Activated CD4-positive, alpha-beta T cell treated with anti-CD3 and anti-CD28 coated beads for 4 hours (primary cell): ENCODE data around the gene KLHDC8B.

Source experiments
- DNase-seq, 2 donors: peaks; one replicate each; pipeline ENCODE4 v3.0.0-alpha.2; 2020

KLHDC8B gene

DNA sequence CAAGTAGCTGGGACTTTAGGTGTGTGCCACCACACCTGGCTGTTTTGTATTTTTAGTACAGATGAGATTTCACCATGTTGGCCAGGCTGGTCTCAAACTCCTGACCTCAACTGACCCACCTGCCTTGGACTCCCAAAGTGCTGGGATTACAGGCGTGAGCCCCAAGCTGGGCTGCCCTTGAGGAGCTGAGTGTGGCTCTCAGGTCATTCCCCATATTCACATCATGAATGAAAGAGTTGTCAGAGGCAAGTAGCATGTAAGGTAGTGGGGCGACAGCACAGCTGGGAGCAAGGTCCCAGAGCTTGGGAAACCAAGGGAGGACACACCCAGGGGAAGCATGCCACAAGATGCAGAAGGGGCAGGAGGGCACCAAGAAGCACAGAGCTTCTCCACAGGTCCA is 10.2 kb upstream of the KLHDC8B start:
- DNase-seq, result no peak

DNA sequence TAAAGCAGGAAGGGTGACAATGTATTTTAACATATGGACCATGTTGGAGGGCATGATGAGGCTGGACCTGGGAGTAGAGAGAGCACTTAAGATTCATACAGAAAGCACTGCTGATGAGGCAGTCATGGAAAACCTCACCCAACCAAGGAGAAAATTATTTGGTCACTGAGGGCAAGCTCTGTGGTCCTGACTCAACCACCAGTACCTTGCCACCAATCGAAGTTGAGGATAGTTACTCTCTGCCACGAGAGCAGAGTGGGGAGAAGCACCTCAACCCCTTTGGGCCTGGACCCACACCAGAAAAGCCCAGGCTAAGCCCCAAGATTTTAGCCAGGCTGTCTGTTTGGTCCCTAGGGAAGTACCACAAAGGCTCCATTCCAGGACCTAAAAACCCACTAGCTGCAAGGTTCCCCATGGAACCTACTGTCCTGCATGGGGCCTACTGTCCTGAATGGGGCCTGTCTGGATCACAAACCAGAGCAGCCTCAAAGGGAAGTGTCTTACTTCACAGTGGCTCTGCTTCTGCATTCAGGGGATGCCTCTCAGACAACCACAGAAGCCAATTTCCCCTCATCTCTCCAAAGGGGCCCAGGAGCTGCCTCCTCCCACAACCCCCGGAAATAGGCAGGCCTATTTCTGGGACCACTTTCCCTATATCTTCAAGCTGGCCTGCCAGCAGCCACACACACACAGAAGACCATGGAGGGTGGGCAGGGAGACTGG is 9.4 kb upstream of the KLHDC8B start:
- no peak for DNase-seq

DNA sequence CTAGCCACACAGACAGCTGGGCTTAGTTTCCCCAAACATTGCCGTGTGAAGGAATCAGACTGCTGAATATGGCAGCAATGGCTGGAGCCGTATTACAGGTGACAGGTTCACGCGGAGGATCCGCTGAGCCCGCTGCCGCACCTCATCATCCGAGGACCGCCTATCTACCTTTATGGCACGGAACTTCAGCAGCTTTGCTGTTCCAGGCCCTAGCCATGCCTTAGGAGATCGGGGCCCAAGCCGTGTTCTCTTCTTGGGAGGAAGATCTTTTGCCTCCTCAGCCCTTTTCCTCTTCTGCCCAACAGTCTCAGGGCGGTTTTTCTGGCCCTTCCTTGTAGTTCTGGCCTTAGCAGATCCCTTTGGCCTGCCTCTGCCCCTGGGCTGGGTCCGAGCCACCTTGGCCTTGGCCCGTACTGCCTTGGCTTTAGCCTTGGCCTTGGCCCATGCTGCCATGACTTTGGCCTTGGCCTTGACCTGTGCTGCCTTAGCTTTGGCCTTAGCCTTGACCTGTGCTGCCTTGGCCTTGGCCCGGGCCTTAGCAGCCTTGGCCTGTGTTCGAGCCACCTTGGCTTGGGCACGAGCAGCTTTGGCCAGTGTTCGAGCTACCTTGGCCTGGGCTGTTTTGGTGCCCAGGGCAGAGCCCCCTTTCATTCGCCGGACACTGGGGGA is 8.5 kb upstream of the KLHDC8B start:
- no peak for DNase-seq

DNA sequence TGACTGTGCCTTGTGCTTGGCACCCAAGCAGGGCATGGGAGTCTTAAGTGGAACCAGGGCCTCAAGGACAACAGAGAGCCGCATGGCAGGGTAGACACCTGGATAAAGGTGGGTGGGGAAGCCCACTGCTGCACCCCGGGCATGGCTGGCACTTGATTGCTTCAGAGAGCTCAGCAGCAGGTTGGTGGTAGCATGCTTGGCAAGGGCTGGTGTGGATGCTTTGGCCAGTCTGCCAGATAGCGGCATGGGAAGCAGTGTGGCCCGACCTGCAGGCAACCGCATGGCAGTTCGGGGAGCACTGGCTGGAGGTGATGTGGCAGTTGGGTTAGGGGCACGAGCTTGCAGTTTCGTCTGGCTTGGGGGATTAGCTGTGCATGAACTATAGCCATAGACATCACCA is 7.8 kb upstream of the KLHDC8B start:
- no peak for DNase-seq

DNA sequence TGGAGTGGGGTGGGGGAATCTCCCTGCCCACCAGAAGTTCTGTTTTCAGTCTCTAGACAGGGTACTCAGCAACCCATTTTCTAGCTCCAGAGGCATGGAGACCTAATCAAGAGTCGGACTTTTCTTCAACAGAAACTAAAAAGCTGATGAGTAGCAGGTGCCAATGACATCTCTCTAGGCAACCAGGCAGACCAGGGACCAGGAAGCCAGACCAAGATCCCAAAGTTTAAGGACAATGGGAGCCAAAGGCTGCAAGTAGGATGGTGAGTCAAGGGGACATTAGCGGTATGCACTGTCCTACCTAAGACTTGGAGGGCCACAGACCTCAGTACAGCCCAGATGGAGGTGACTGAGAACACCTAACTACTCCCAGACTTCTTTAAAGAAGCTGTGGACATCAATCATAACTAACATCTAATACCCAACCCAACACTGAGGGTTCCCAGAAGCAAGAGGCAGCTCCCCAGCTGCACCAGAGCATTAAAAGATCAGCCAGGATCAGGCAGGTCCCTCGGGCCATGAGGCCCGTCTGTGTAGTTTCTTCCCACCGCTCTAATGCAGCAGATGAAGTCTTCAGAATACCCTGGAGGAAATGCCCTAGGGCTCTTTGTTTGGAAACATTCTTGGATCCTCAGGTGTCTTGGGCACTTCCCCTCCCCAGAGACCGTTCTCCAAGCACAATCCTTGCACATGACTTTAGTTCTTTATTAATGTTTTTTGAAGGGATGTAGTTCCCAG is 6.2 kb upstream of the KLHDC8B start:
- no peak for DNase-seq

DNA sequence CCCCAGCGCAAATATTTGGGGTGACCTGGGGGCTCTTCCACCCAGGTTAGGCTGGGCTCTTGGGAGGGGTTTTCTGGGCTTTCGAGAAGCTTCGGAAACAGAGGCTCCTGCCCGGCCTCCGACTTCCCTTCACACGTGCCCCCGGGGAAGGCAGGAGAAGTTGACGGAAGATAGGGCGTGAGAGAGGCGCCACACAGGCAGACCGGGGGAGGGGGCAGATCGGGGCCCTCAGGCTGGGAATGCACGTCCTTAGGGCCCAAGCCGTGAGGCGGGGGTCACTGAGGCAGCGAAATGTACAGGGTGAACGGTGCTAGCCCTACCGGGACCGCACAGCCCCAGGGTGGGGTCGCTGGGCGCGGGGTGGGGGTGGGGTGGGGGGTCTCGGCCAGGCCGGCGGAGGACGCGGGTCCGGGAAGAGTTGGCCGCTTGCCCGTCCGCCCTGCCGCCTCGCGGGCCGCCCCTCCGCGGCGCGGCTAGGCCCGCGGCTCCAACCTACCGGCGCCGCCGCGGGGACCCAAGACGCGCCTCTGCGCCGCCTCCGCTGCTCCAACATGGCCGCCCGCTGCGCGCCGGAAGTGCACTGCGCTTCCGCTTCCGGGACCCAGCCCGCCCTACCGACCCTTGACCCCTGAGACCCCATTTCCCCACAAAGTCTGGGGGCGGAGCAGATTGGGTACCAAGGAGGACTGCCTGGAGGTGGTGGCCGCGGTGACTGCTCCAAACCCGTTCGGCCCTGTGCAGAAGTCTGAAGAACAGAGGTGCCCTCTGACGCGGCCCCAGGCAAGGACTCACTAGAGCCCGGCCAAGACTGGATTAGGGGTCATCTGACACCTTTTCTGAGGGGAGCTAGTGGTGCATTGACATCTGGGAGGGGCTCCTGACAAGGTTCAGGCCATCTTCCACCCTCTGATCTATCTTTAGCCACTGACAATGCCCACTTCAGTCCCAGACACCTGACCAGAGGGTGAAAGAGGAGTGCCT is 5.3 kb upstream of the KLHDC8B start, which contains the start of gene CCDC71:
TSS of gene CCDC71 (minus strand) at position 561 of the 981 bp plus-strand sequence. CDS start 2,123 bp downstream, outside the sequence.
- DNase-seq, result peak; percentile 69 to 75

DNA sequence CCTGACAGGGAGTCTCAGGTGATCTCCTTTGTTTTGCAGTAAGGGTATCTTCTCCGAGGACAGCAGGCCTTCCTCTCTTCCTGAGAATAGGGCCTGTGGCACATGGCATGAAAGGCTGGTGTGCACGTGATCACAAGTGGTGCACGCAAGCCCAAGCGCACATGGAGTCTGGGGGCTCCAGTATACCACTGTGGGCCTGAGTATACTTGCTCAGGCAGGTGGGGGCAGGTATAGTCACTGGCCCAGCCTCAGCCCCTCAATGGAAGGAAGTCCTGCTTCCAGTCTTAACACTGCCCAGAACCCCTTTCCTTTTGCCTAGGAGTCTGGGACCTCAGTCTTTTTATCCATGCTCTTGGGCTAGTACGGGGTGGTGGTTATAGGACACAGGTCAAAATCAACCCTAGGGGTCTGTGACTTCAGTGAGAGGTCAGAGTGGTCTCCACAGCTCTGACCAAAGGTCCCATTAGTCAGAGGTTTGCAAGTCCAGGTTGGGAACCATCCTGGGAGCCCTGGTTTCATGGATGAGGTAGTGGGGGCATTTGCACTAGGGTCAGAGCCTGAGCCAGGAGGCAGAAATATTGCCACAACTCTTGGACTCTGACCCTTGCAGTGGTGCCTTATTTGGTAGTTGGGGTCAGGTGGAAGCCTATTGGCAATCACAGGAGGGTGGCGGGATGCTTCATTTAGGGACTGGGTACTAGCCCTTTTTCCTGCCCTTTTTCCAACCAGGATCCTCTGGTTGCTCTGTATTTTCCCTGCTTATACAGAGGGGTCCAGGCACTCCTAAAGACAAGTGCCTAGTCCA is 4.4 kb upstream of the KLHDC8B start:
- no peak for DNase-seq

DNA sequence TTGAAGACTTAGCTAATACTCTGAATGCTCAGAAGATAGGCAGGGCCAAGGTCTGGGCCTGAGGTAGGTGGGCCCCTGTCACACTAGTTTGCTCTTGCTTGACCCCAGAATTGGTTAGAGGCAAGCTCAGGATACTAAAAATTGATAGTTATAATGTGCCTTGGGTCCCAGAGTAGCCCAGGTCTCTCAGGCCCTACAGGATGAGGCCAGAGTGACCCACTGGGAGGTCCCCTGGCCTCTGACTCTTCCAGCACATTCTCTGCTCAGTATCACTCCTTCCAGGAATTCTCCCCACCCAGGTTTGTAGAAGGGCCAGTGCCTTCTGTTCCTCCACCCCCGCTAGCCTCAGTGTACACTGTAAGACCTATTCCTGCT is 667 bp upstream of the KLHDC8B start:
- DNase-seq, result no peak

DNA sequence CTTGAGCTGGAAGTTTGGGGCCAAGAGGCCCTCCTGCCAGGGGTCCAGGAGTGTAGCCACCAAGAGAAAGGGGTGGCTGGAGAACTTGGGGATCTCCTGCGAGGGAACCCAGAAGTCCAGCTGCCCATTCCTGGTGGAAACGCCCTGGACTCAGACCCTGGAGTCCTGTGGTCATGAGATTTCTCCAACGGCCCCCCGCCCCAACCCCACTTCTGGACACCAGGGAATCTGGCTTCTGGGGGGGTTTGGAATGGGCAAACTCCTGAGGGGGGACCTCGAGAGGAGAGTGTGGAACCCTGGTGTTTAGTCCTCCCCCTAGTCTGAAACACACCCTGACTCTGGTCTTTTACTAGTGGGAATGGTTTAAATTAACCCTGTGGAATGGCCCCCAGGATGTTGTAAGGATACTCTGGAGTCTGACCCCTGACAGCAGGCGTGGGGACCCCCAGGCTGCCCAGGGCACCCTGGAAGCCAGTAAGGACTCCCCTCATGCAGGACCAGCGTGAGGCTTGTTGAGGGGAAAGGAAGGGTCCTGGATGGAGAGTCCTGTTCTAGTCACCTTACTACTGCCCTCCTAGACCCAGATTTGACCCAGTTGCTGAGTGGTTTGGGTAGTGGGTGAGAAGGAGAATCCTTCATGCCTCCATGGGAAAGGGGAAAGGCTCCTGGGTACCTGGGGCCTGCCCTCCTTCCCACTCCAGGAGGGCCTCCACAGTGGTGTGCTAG is 540 bp downstream of the KLHDC8B start:
- no peak for DNase-seq

DNA sequence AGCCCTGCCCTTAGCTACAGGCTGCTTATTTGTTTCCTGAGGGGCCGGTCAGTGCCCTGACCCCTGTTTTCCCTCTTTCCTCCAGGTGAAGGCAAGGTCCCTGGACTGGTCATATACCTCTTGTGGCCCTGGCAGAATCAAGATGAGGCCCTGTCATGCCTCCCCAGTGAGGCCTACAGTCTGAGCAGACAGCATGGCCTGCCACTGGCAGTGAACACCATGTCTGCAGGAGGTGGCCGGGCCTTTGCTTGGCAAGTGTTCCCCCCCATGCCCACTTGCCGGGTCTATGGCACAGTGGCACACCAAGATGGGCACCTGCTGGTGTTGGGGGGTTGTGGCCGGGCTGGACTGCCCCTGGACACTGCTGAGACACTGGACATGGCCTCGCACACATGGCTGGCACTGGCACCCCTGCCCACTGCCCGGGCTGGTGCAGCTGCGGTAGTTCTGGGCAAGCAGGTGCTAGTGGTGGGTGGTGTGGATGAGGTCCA is 1.2 kb downstream of the KLHDC8B start:
- no peak for DNase-seq

DNA sequence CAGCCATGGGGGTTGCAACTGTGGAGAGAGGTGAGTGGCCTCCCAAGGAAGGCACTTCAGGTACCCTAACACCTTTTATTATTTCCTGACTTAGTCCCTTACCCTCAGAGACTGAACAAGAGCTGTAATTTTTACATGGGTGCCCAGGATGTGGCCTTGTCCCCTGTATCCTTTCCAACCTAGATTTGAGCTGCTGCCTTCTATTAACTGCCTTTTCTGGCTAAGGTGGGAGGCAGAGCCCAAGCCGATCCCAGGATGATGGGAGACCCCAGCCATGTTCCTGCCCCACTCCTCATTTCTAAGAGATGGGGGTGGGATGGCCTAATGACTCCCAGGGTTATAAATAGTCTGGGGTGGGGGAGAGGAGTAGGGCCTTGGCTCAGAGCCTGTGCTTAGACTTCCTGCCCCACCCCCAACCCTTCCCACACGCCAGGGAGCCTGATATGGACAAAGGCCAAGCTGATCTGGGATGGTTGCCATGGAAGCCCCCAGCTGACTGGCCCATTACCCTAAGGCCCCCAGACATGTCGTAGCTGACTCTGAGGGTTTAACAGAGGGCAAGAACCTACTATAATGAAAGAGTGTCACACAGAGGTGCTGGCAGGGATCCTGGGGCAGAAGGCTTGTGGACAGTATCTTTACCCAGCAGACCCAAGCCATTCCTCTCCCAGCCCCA is 1.9 kb downstream of the KLHDC8B start:
- DNase-seq, result no peak

DNA sequence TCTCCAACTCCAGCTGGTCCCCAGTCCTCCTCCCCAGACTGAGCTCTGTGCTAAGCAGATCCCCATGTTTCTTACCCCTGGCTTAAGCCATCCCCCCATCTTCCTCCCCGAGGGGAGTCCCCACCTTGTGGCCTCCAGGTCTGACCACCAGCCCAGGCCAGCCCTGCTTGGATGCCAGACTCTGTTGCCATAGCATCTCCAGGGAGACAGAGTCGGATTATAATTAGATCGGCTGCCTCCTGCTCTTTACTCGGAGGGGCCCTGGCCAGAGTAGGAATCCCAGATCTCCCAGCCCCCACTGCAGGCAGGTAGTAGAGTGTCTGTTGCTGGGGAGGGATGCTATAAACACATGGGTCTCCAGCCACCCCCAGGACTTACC is 2.4 kb downstream of the KLHDC8B start:
- DNase-seq, result no peak

DNA sequence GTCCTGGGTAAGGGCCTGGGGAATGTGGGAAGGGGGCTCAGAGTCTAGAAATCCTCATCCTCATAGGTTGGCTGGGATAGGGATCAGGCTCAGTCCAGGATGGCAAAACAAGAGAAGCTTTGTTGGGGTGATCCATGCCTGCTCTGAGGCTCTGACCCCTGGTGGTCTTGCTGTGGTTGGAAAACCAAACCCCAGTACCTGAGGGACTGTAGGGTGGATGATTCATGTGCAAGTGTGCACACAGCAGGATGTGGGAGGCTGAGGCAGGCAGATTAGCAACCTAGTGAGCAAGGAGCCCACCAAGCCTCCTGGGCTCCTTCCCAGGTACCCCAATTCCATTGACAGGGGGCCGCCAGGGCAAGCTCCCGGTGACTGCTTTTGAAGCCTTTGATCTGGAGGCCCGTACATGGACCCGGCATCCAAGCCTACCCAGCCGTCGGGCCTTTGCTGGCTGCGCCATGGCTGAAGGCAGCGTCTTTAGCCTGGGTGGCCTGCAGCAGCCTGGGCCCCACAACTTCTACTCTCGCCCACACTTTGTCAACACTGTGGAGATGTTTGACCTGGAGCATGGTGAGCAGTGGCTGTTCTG is 3.1 kb downstream of the KLHDC8B start:
- no peak for DNase-seq

DNA sequence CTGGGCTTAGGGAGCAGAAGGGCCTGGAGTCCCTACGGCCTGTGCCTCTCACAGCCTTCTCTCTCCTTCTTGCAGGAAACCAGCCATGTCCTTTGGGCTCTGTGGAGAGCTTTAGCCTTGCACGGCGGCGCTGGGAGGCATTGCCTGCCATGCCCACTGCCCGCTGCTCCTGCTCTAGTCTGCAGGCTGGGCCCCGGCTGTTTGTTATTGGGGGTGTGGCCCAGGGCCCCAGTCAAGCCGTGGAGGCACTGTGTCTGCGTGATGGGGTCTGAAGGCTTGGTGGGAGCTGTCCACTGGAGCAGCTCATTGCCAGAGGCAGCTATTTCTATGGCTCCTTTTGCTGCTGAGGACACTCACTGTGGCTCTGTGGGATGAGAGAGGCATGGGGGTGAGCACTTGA is 4.1 kb downstream of the KLHDC8B start:
- DNase-seq, result no peak

DNA sequence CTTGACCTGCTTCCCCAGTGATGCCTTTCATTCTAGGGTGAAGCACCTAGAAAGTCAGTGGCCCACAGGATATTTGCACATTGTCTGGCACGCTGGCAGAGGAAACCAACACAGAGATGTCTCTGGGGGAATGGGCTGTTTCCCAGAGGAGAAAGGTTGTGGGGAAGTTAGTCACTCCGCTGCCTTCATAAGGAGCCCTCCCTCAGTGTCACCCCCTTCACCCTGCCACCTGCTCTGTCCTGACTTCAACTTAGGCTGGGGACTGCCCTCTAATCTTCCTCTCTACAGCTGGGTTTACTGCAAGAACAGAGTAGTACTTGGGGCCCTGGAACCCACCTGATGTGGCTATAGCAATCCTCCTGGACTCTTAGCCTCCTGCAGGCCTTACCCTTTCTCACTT is 5.7 kb downstream of the KLHDC8B start:
- no peak for DNase-seq

DNA sequence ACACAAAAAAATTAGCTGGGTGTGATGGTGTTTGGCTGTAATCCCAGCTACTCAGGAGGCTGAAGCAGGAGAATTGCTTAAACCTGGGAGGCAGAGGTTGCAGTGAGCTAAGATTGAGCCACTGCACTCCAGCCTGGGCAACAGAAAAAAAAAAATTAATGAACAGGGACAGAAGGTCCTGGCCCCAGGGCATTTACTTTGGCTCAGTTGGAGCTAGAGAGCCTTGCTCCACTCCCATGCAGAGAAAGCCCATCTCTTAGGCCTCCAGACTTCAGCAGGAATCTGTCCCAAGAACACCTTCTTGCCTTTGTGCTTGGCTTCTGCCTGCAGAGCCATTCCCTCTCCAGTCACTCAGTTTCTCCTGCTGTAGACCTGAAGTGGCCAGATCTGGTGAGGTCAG is 8.7 kb downstream of the KLHDC8B start:
- DNase-seq, result no peak

DNA sequence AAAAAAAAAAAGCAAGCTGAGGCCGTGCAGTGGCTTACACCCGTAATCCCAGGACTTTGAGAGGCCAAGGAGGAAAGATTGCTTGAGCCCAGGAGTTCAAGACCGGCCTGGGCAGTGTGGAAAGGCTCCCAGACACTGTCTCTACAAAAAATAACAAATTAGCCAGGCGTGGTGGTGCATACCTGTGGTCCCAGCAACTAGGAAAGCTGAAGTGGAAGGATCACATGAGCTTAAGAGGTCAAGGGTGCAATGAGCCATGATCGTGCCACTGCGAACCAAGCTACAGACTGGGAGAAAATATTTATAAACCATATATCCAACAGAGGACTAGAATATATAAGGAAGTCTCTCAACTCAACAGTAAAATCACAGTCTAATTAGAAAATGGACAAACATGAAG is 10.0 kb downstream of the KLHDC8B start:
- DNase-seq, result no peak

DNA sequence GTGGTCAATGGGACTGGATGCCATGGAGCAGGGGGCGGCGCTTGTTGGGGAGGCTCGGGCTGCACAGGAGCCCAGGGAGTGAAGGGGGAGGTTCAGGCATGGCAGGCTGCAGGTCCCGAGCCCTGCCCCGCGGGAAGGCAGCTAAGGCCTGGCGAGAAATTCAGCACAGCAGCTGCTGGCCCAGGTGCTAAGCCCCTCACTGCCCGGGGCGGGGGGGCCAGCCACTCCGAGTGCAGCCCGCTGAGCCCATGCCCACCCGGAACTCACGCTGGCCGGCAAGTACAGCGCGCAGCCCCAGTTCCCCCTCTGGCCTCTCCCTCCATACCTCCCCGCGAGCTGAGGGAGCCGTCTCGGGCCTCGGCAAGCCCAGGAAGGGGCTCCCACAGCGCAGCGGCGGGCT is 11.3 kb downstream of the KLHDC8B start:
- no peak for DNase-seq

DNA sequence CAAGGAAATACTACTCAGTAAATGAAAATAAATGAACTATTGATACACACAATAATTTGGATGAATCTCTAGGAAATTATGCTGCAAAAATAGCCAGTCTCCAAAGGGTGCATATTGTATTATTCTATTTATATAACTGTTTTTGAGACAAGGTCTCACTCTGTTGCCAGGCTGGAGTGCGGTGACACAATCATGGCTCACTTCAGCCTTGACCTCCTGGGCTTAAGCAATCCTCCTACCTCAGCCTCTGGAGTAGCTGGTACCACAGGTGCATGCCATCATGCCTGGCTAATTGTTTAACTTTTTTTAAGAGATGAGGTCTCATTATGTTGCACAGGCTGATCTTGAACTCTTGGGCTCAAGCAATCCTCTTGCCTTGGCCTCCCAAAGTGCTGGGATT is 12.5 kb downstream of the KLHDC8B start:
- no peak for DNase-seq

DNA sequence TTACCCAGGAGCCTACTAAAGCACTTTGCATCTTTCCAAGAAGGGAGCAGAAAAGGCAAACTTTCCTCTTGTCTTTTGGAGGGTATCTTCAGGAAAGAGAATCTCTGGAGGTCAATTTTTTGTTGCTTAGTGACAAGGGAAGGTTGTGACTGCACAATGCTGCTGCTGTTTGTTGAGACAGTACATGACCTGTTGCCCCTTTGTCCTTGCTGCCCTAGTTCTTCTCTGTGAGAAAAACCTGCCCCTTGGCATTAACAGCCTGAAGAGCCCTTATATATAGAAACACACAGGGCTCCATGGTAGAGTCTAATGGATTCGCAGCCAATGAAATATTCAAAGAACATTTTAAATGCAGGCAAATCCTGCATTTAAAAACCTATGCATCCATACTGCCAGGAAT is 20.3 kb downstream of the KLHDC8B start:
- no peak for DNase-seq
